Stimulated activated CD4-positive, alpha-beta T cell treated with anti-CD3 and anti-CD28 coated beads, TNF-alpha, amount 100 ng/mL, for 24 hours (primary cell): Measurements from ENCODE around the gene MPPED1.

Source experiments
- DNase-seq, 3 experiments: peaks; one replicate each; pipeline ENCODE4 v3.0.0-alpha.2; 2020; ENCODE audit warnings: low read depth in 3 of 3

Gene MPPED1

GRCh38 chr22:43498856-43499253 is 87.0 kb downstream of the MPPED1 start:
- no peak for DNase-seq

- DNase-seq, result no peak
These were observed 89.3 kb downstream of the MPPED1 start for GRCh38 chr22:43500792-43501785.

- DNase-seq, result no peak
These were observed 90.1 kb downstream of the MPPED1 start for GRCh38 chr22:43501878-43502277.

GRCh38 chr22:43502306-43502874 is 90.6 kb downstream of the MPPED1 start:
- no peak for DNase-seq

GRCh38 chr22:43504068-43504467 is 92.3 kb downstream of the MPPED1 start:
- no peak for DNase-seq

GRCh38 chr22:43504666-43505261 is 93.0 kb downstream of the MPPED1 start:
- DNase-seq, result no peak

- no peak for DNase-seq
These were observed 93.6 kb downstream of the MPPED1 start for GRCh38 chr22:43505423-43505822.

GRCh38 chr22:43505896-43506295 is 94.1 kb downstream of the MPPED1 start:
- no peak for DNase-seq

GRCh38 chr22:43506487-43506886 is 94.7 kb downstream of the MPPED1 start:
- no peak for DNase-seq

- no peak for DNase-seq
These were observed 95.4 kb downstream of the MPPED1 start for GRCh38 chr22:43507235-43507634.

GRCh38 chr22:43508489-43508888 is 96.7 kb downstream of the MPPED1 start:
- DNase-seq, result no peak

- no peak for DNase-seq
These were observed 97.5 kb downstream of the MPPED1 start for GRCh38 chr22:43509337-43509736.

- DNase-seq, result no peak
These were observed 98.7 kb downstream of the MPPED1 start for GRCh38 chr22:43510281-43511070.

- no peak for DNase-seq
These were observed 99.6 kb downstream of the MPPED1 start for GRCh38 chr22:43511276-43511910.

GRCh38 chr22:43512279-43512678 is 100.5 kb downstream of the MPPED1 start:
- DNase-seq, result no peak

GRCh38 chr22:43514476-43515157 is 102.8 kb downstream of the MPPED1 start:
- DNase-seq, result no peak

- no peak for DNase-seq
These were observed 103.6 kb downstream of the MPPED1 start for GRCh38 chr22:43515411-43515810.

- no peak for DNase-seq
These were observed 104.1 kb downstream of the MPPED1 start for GRCh38 chr22:43515902-43516301.

- DNase-seq, result no peak
These were observed 104.6 kb downstream of the MPPED1 start for GRCh38 chr22:43516386-43516785.

- no peak for DNase-seq
These were observed 105.3 kb downstream of the MPPED1 start for GRCh38 chr22:43516996-43517635.
